ENCODE measurements around the gene ST6GALNAC5.

DNA sequence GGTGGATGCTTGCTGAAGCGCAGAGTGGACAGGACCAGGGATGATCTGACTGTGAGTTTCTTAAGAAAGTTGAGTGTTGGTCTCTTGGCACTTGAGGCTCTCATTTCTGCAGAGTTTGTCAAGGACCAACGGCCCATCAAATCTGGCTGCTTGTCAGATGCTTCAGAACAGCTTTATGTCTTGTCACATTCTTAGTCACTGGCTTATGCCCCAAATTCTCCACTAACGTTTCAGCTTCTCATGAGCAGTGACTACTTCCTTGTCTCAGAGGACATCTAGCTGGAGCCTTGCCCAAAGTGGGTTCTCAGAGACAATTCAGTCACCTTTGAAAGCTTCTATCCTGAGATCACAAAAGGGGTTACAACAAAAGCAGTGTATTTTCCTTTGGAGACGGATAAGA, 92.3 kb downstream of the ST6GALNAC5 start:
- TF ChIP-seq CTCF (IDR thresholded peaks at IDR 0.05) (no peak), POLR2A (IDR thresholded peaks at IDR 0.05) (no peak), POLR2AphosphoS5 (IDR thresholded peaks at IDR 0.05) (no peak)

Data from breast epithelium (tissue), 3 donors.